Body of pancreas (tissue), 4 donors: ENCODE results near the gene LMX1B. TPM values are rescaled to one million over a fixed set of nuclear protein-coding genes. Genes with fewer than 3 reads are reported as not detected.
"Not testable (repeated sequence)": the region's sequence is repeated elsewhere in the genome, so short reads cannot be mapped to it uniquely, and the experiment has no call there.

Experiments
- ATAC-seq: fragments of 150-250 bp; one replicate; pipeline ENCODE4 v1.9.1; 2016
- DNase-seq, 4 donors: peaks; one replicate each; pipeline ENCODE4 v3.0.0-alpha.2; 2019
- H3K27ac ChIP-seq, 4 donors: fragments of 200-600 bp; sonication (generic); 1 replicate in 3 of 4; 2 replicates in 1 of 4; pipeline versions ENCODE4 v1.5.1 to v1.6.1; 2016 to 2019; ENCODE audit warnings: mild to moderate bottlenecking in 1 of 4, mixed read lengths in 1 of 4, moderate library complexity in 1 of 4
- H3K27me3 ChIP-seq, 2 donors: fragments of 200-600 bp; sonication (generic); one replicate each; pipeline ENCODE4 v1.6.0; 2016; ENCODE audit warnings: mild to moderate bottlenecking in 1 of 2
- H3K36me3 ChIP-seq, 2 donors: fragments of 200-600 bp; sonication (generic); replicated peaks in 1 of 2; 2 replicates each; pipeline ENCODE4 v1.5.1; 2016; ENCODE audit warnings: low read depth in 2 of 2; ENCODE audit not compliant: insufficient read depth in 1 of 2
- H3K4me1 ChIP-seq: fragments of 200-600 bp; sonication (generic); one replicate; pipeline ENCODE4 v1.6.0; 2016
- H3K4me3 ChIP-seq, 2 donors: fragments of 200-600 bp; sonication (generic); 1 replicate in 1 of 2; 2 replicates in 1 of 2; pipeline ENCODE4 v1.5.1; 2016 to 2019
- H3K9me3 ChIP-seq, 3 donors: fragments of 200-600 bp; sonication (generic); 1 replicate in 2 of 3; 2 replicates in 1 of 3; pipeline ENCODE4 v1.5.1; 2016
- CTCF ChIP-seq, 7 experiments: fragments of 450-650 bp in 4 of 7; fragments of 200-600 bp in 3 of 7; sonication (generic) in 3 of 7; IDR thresholded peaks; one replicate each; pipeline ENCODE4 v1.5.1; 2016 to 2019; ENCODE audit warnings: antibody characterized with exemption in 7 of 7
- POLR2A ChIP-seq, 3 donors: fragments of 450-650 bp; IDR thresholded peaks; one replicate each; pipeline ENCODE4 v1.6.1; 2016; ENCODE audit warnings: antibody characterized with exemption in 3 of 3, mild to moderate bottlenecking in 2 of 3
- WGBS, 2 donors: methylation state at CpG; one replicate each; pipeline ENCODE4 v1.1.5; 2017; 5-methylcytosine and 5-hydroxymethylcytosine counted together
- intact Hi-C: fragments of 100-400 bp; cut with DNase I; formaldehyde crosslinking; loops from one replicate; pipeline ENCODE4 v1.15.1; 2023
- total RNA-seq, 2 donors: library from RNA; depleted of rRNA; stranded (reverse); fragments of >200 nt; gene quantifications; one replicate each; pipeline ENCODE4 v1.1.0, GENCODE V29; 2016

The LMX1B gene
- total RNA-seq, 2 donors from 2014 or later, result 0.26 TPM; not detected in 1

- DNase-seq, result no peak
- intact Hi-C loops, result no loop called here
- Histone ChIP-seq H3K9me3 (no peaks in the 10 kb centered on the region), H3K27me3 (peaks cover 0 to 32% of the 10 kb centered on the region in 2 donors), H3K36me3 (no peaks in the 10 kb centered on the region), H3K4me3 (no peak overlapping the region), H3K4me1 (peaks cover 8% of the 10 kb centered on the region), H3K27ac (no peak overlapping the region)
- ATAC-seq, result no peak
- no peak for TF ChIP-seq POLR2A (IDR thresholded peaks at IDR 0.05)
- TF ChIP-seq CTCF (IDR thresholded peaks at IDR 0.05), result no peak
- WGBS, 2 donors, result 31 to 45% methylated on average over 4 to 5 of the region's 5 CpGs
Measured at GRCh38 chr9:126706698-126707053, 92.9 kb downstream of the LMX1B start.

GRCh38 chr9:126707083-126707482 is 93.4 kb downstream of the LMX1B start:
- ATAC-seq, result no peak
- no peak for DNase-seq
- intact Hi-C loops, result no loop called here

GRCh38 chr9:126707712-126708111 is 94.0 kb downstream of the LMX1B start:
- peaks cover 0 to 30% of the 10 kb centered on the region in 2 donors for H3K27me3 ChIP-seq
- 80 to 88% methylated on average over 10 of the region's 10 CpGs for WGBS, 2 donors

More at GRCh38 chr9:126707083-126707482, 93.4 kb downstream of the LMX1B start:
- Histone ChIP-seq H3K4me1 (peaks cover 8% of the 10 kb centered on the region), H3K27ac (no peak overlapping the region), H3K36me3 (no peaks in the 10 kb centered on the region), H3K27me3 (peaks cover 0 to 32% of the 10 kb centered on the region in 2 donors), H3K4me3 (no peak overlapping the region), H3K9me3 (no peaks in the 10 kb centered on the region)
- TF ChIP-seq POLR2A (IDR thresholded peaks at IDR 0.05) (no peak), CTCF (IDR thresholded peaks at IDR 0.05) (no peak)
- 40 to 45% methylated on average over 4 of the region's 4 CpGs for WGBS, 2 donors

GRCh38 chr9:126708178-126708577 is 94.5 kb downstream of the LMX1B start:
- ATAC-seq, result no peak
- Histone ChIP-seq H3K9me3 (no peaks in the 10 kb centered on the region), H3K4me3 (no peak overlapping the region), H3K27me3 (peaks cover 0 to 26% of the 10 kb centered on the region in 2 donors), H3K4me1 (peaks cover 8% of the 10 kb centered on the region), H3K36me3 (no peaks in the 10 kb centered on the region), H3K27ac (no peak overlapping the region)
- DNase-seq, result no peak
- intact Hi-C loops, result no loop called here
- 43 to 59% methylated on average over 4 of the region's 4 CpGs for WGBS, 2 donors
- TF ChIP-seq POLR2A (IDR thresholded peaks at IDR 0.05) (no peak), CTCF (IDR thresholded peaks at IDR 0.05) (no peak)

More at GRCh38 chr9:126707712-126708111, 94.0 kb downstream of the LMX1B start:
- H3K4me3 ChIP-seq, ATAC-seq, H3K27ac ChIP-seq, intact Hi-C loops, H3K36me3 ChIP-seq, H3K9me3 ChIP-seq, DNase-seq, H3K4me1 ChIP-seq: not testable (repeated sequence)

- TF ChIP-seq POLR2A (IDR thresholded peaks at IDR 0.05), result no peak
- H3K36me3 ChIP-seq, result no peaks in the 10 kb centered on the region
- ATAC-seq, result no peak
- no peaks in the 10 kb centered on the region for H3K9me3 ChIP-seq
- intact Hi-C loops, result no loop called here
- DNase-seq, result no peak
- peaks cover 8% of the 10 kb centered on the region for H3K4me1 ChIP-seq
- H3K4me3 ChIP-seq, result no peak overlapping the region
- no peak overlapping the region for H3K27ac ChIP-seq
- H3K27me3 ChIP-seq, result peaks cover 0 to 22% of the 10 kb centered on the region in 2 donors
- WGBS, 2 donors, result 90 to 95% methylated on average over 2 to 3 of the region's 3 CpGs
Measured at GRCh38 chr9:126709241-126709640, 95.5 kb downstream of the LMX1B start.

GRCh38 chr9:126715382-126715781 is 101.7 kb downstream of the LMX1B start:
- H3K27ac ChIP-seq, result no peak overlapping the region
- intact Hi-C loops, result no loop called here
- DNase-seq, result no peak
- no peaks in the 10 kb centered on the region for H3K9me3 ChIP-seq
- H3K27me3 ChIP-seq, result no peaks in the 10 kb centered on the region
- no peak overlapping the region for H3K4me3 ChIP-seq
- H3K4me1 ChIP-seq, result no peaks in the 10 kb centered on the region
- TF ChIP-seq POLR2A (IDR thresholded peaks at IDR 0.05), result no peak
- no peak for TF ChIP-seq CTCF (IDR thresholded peaks at IDR 0.05)
- no peak for ATAC-seq
- no peaks in the 10 kb centered on the region for H3K36me3 ChIP-seq

- DNase-seq, H3K4me1 ChIP-seq, H3K9me3 ChIP-seq, H3K27ac ChIP-seq, ATAC-seq, intact Hi-C loops, H3K36me3 ChIP-seq, H3K27me3 ChIP-seq, H3K4me3 ChIP-seq: not testable (repeated sequence)
- WGBS, 2 donors, result 72 to 78% methylated on average over 5 of the region's 5 CpGs
Measured at GRCh38 chr9:126717441-126717840, 103.7 kb downstream of the LMX1B start.
